22Rv1 (cell line): ENCODE measurements around the gene LAMC1.

Experiments
- H3K27ac ChIP-seq: fragments of 450-650 bp; 2 replicates; pipeline ENCODE4 v1.5.1; 2017
- CTCF ChIP-seq: fragments of 450-650 bp; IDR thresholded peaks from 2 replicates; pipeline ENCODE4 v1.5.1; 2017; ENCODE audit warnings: mild to moderate bottlenecking
- ZFX ChIP-seq: fragments of 450-650 bp; IDR thresholded peaks from 2 replicates; pipeline ENCODE4 v1.6.1; 2017; ENCODE audit warnings: antibody characterized with exemption, borderline replicate concordance

LAMC1 gene

GRCh38 chr1:183002797-183003196 lies 20.4 kb upstream of the LAMC1 start:
- H3K27ac ChIP-seq = no peak overlapping the region
- TF ChIP-seq ZFX (no peak), CTCF (no peak)

DNA sequence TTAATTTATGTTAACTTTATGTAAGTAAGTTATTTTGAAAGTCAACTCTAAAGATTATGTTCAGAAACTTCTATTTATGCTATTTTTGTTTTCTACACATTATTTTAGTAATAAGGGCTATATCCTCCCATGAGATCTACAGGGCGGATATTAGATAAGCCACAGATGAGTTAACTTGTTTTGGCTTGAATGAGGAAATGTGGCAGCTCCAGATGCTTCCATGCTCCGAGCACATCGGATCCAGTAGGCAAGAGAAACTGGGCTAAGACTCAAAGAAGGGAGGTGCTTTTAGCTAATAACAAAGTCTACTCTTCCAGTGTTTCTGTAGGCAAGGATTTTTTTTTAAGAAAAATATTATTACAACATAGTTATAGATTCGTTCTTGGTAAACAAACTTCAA lies 20.0 kb upstream of the LAMC1 start:
- H3K27ac ChIP-seq = no peak overlapping the region
- TF ChIP-seq CTCF (no peak), ZFX (no peak)

DNA sequence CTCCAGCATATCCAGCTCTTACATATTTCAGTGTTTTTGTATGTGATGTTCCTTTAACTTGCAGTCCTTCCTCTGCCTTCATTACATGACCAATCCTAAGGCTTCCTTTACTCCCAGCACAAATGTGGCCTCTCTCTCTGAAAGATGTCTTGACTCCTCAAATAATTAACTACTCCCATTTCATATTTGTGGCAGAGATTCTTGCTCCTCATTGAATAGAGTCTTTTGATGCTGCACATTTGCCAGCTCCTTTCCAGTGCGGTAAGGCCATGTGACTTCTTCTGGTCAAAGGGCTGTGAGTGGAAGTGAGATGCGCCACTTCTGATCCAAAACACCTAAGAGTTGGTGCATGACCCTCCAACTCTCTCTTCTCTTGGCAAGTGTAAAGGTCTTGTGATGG lies 19.1 kb upstream of the LAMC1 start:
- no peak for TF ChIP-seq CTCF
- TF ChIP-seq ZFX = no peak

GRCh38 chr1:183011859-183012258 lies 11.4 kb upstream of the LAMC1 start:
- TF ChIP-seq ZFX (no peak), CTCF (no peak)
- H3K27ac ChIP-seq = no peak overlapping the region

More for the DNA sequence above, 19.1 kb upstream of the LAMC1 start:
- no peak overlapping the region for H3K27ac ChIP-seq

GRCh38 chr1:183012301-183012994 lies 10.8 kb upstream of the LAMC1 start:
- H3K27ac ChIP-seq = no peak overlapping the region
- TF ChIP-seq ZFX = no peak
- TF ChIP-seq CTCF = no peak

GRCh38 chr1:183019139-183019740 lies 4.0 kb upstream of the LAMC1 start:
- TF ChIP-seq ZFX (no peak), CTCF (no peak)
- peak overlapping the region; percentile 30 for H3K27ac ChIP-seq

GRCh38 chr1:183019860-183020259 lies 3.4 kb upstream of the LAMC1 start:
- TF ChIP-seq ZFX (no peak), CTCF (peak; percentile 38; the same call in 1 of the 2 replicates)
- H3K27ac ChIP-seq = peak overlapping the region; percentile 30
